GM12878 (cell line): ENCODE measurements around the gene C11orf98. TPM values are rescaled to one million over a fixed set of nuclear protein-coding genes. Genes with fewer than 3 reads are reported as not detected.

Source experiments
- BMI1 ChIP-seq: fragments of 450-650 bp; IDR thresholded peaks from 2 replicates; pipeline ENCODE4 v1.6.1; 2016; ENCODE audit warnings: mild to moderate bottlenecking, moderate library complexity, borderline replicate concordance
- CBFB ChIP-seq: IDR thresholded peaks from 2 replicates; pipeline ENCODE4 v1.6.1; 2016; ENCODE audit warnings: antibody characterized with exemption, low read depth
- CHD1 ChIP-seq: IDR thresholded peaks from 2 replicates; pipeline ENCODE4 v1.6.1; 2012; ENCODE audit warnings: low read depth, low read length, improper control_type of control experiment
- HDAC2 ChIP-seq: fragments of 200-600 bp; sonication (generic); IDR thresholded peaks from 2 replicates; pipeline ENCODE4 v1.6.1; 2017
- HDAC6 ChIP-seq: fragments of 200-600 bp; sonication (generic); IDR thresholded peaks from one replicate; pipeline ENCODE4 v1.8.0; 2017; ENCODE audit warnings: antibody characterized with exemption; ENCODE audit not compliant: unreplicated experiment
- HDGF ChIP-seq: fragments of 450-650 bp; IDR thresholded peaks from 2 replicates; pipeline ENCODE4 v1.6.1; 2016; ENCODE audit warnings: antibody characterized with exemption
- IKZF1 ChIP-seq: fragments of 450-650 bp; conservative IDR thresholded peaks from 2 replicates; pipeline ENCODE4 v1.6.1; 2017; ENCODE audit warnings: antibody characterized with exemption, mild to moderate bottlenecking
- JUNB ChIP-seq: IDR thresholded peaks from 2 replicates; pipeline ENCODE4 v1.6.1; 2016; ENCODE audit warnings: antibody characterized with exemption, mild to moderate bottlenecking
- KAT2A ChIP-seq: conservative IDR thresholded peaks from 2 replicates; pipeline ENCODE4 v1.6.1; 2011; ENCODE audit warnings: low read depth, low read length; ENCODE audit not compliant: control insufficient read depth
- MTA2 ChIP-seq: fragments of 450-650 bp; IDR thresholded peaks from 2 replicates; pipeline ENCODE4 v1.6.1; 2016; ENCODE audit warnings: low read depth, mild to moderate bottlenecking, moderate library complexity
- NR2C1 ChIP-seq: fragments of 450-650 bp; IDR thresholded peaks from 2 replicates; pipeline ENCODE4 v1.6.1; 2017; ENCODE audit warnings: antibody characterized with exemption, mild to moderate bottlenecking, moderate library complexity
- NR2C2 ChIP-seq: IDR thresholded peaks from 2 replicates; pipeline ENCODE4 v1.6.1; 2011; ENCODE audit warnings: borderline replicate concordance, low read depth; ENCODE audit not compliant: control insufficient read depth, insufficient read length
- NR2F1 ChIP-seq: fragments of 450-650 bp; conservative IDR thresholded peaks from 2 replicates; pipeline ENCODE4 v1.6.1; 2017; ENCODE audit warnings: mild to moderate bottlenecking
- NRF1 ChIP-seq: conservative IDR thresholded peaks from 2 replicates; pipeline ENCODE4 v1.6.1; 2011; ENCODE audit warnings: mild to moderate bottlenecking, low read depth, low read length, improper control_type of control experiment
- PAX5 ChIP-seq: IDR thresholded peaks from 2 replicates; pipeline ENCODE4 v1.6.1; 2011; ENCODE audit warnings: low read depth, low read length, borderline replicate concordance
- PAX8 ChIP-seq: fragments of 450-650 bp; IDR thresholded peaks from 2 replicates; pipeline ENCODE4 v1.6.1; 2017; ENCODE audit warnings: mild to moderate bottlenecking, moderate library complexity
- PKNOX1 ChIP-seq: fragments of 450-650 bp; IDR thresholded peaks from 2 replicates; pipeline ENCODE4 v1.6.1; 2016; ENCODE audit warnings: mild to moderate bottlenecking
- RFX5 ChIP-seq: IDR thresholded peaks from 2 replicates; pipeline ENCODE4 v1.6.1; 2011; ENCODE audit warnings: low read depth, low read length, improper control_type of control experiment
- SIX5 ChIP-seq: IDR thresholded peaks from 2 replicates; pipeline ENCODE4 v1.6.1; 2011; ENCODE audit warnings: mild to moderate bottlenecking, low read depth, low read length, moderate library complexity; ENCODE audit not compliant: severe bottlenecking
- STAT1 ChIP-seq: fragments of 450-650 bp; conservative IDR thresholded peaks from 2 replicates; pipeline ENCODE4 v1.6.1; 2014; ENCODE audit warnings: antibody characterized with exemption, mild to moderate bottlenecking
- ZNF207 ChIP-seq: fragments of 450-650 bp; IDR thresholded peaks from 2 replicates; pipeline ENCODE4 v1.6.1; 2014; ENCODE audit warnings: antibody characterized with exemption, mild to moderate bottlenecking, borderline replicate concordance
- ZNF24 ChIP-seq: fragments of 450-650 bp; IDR thresholded peaks from 2 replicates; pipeline ENCODE4 v1.6.1; 2017; ENCODE audit warnings: antibody characterized with exemption, mild to moderate bottlenecking
- ZNF687 ChIP-seq: fragments of 450-650 bp; IDR thresholded peaks from 2 replicates; pipeline ENCODE4 v1.6.1; 2017; ENCODE audit warnings: mild to moderate bottlenecking, moderate library complexity
- polyA plus RNA-seq, 11 experiments: library from polyadenylated mRNA; depleted of rRNA in 4 of 11; unstranded in 6 of 11; stranded (reverse) in 5 of 11; fragments of >200 nt; fragmentation: Nextera tagmentation in 4 of 11; fragmentation: Illumina TruSeq in 1 of 11; extraction: Ambion mirVana in 4 of 11; extraction: Trizol in 1 of 11; gene quantifications; 1 replicate in 1 of 11; 2 replicates in 10 of 11; pipeline versions ENCODE4 v1.2.1 to v1.2.3, GENCODE V29; 2011 to 2016; ENCODE audit warnings: inconsistent platforms in 2 of 11, missing spikeins in 2 of 11, low read depth in 1 of 11
- total RNA-seq, 4 experiments: library from RNA; depleted of rRNA in 3 of 4; stranded (reverse); fragments of >200 nt in 3 of 4; fragmentation: Illumina TruSeq in 1 of 4; extraction: Trizol in 1 of 4; gene quantifications; 2 replicates each; pipeline versions ENCODE4 v1.2.1 to v1.2.3, GENCODE V29; 2013 to 2021
- TF ChIP-seq, protein P1 (sequence below): fragments of 150-350 bp; IDR thresholded peaks from 2 replicates; pipeline ENCODE4 v1.6.1; 2016; ENCODE audit warnings: low read depth, low read length

Gene C11orf98
- total and polyA plus RNA-seq, 10 of the 15 experiments (the other 5 are each of a cell fraction or from before 2014, with no cell fraction given): 62.5 to 270 (median 162) TPM

DNA sequence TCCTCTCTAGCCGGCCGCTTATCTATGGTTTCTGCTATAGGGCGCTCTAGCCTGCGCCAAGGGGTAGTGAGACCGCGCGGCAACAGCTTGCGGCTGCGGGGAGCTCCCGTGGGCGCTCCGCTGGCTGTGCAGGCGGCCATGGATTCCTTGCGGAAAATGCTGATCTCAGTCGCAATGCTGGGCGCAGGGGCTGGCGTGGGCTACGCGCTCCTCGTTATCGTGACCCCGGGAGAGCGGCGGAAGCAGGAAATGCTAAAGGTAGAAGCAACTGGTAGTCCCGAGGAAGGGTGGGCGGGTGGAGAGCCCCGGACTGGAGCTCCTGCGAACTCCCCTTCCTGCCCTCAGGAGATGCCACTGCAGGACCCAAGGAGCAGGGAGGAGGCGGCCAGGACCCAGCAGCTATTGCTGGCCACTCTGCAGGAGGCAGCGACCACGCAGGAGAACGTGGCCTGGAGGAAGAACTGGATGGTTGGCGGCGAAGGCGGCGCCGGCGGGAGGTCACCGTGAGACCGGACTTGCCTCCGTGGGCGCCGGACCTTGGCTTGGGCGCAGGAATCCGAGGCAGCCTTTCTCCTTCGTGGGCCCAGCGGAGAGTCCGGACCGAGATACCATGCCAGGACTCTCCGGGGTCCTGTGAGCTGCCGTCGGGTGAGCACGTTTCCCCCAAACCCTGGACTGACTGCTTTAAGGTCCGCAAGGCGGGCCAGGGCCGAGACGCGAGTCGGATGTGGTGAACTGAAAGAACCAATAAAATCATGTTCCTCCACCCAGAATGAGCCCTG, 6.8 kb upstream of the C11orf98 start, which contains the start of the genes LBHD1 and UQCC3 (continued):
- TF ChIP-seq ZNF24: 0 out of 2 replicates have a peak, but pooled peaks have one; percentile 10
- TF ChIP-seq NR2C1: peak; percentile 88
- TF ChIP-seq KAT2A: no peak
- no peak for TF ChIP-seq BMI1
- TF ChIP-seq NR2C2: no peak
- TF ChIP-seq NR2F1: peak; percentile 73
- TF ChIP-seq ZNF687: no peak
- 0 out of 2 replicates have a peak, but pooled peaks have one; percentile 15 for TF ChIP-seq PAX5
- peak; percentile 36; the same call in 1 of the 2 replicates for TF ChIP-seq PKNOX1
- TF ChIP-seq JUNB: no peak
- no peak for TF ChIP-seq PAX8
- 0 out of 2 replicates have a peak, but pooled peaks have one; percentile 59 for TF ChIP-seq HDGF
- TF ChIP-seq, protein P1, sequence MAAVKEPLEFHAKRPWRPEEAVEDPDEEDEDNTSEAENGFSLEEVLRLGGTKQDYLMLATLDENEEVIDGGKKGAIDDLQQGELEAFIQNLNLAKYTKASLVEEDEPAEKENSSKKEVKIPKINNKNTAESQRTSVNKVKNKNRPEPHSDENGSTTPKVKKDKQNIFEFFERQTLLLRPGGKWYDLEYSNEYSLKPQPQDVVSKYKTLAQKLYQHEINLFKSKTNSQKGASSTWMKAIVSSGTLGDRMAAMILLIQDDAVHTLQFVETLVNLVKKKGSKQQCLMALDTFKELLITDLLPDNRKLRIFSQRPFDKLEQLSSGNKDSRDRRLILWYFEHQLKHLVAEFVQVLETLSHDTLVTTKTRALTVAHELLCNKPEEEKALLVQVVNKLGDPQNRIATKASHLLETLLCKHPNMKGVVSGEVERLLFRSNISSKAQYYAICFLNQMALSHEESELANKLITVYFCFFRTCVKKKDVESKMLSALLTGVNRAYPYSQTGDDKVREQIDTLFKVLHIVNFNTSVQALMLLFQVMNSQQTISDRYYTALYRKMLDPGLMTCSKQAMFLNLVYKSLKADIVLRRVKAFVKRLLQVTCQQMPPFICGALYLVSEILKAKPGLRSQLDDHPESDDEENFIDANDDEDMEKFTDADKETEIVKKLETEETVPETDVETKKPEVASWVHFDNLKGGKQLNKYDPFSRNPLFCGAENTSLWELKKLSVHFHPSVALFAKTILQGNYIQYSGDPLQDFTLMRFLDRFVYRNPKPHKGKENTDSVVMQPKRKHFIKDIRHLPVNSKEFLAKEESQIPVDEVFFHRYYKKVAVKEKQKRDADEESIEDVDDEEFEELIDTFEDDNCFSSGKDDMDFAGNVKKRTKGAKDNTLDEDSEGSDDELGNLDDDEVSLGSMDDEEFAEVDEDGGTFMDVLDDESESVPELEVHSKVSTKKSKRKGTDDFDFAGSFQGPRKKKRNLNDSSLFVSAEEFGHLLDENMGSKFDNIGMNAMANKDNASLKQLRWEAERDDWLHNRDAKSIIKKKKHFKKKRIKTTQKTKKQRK: no peak
- peak; percentile 95 for TF ChIP-seq IKZF1
- no peak for TF ChIP-seq SIX5
- TF ChIP-seq ZNF207: peak; percentile 3; the same call in 1 of the 2 replicates
- no peak for TF ChIP-seq NRF1
- no peak for TF ChIP-seq CHD1
- TF ChIP-seq MTA2: 0 out of 2 replicates have a peak, but pooled peaks have one; percentile 36
- TF ChIP-seq STAT1: 0 out of 2 replicates have a peak, but pooled peaks have one; percentile 56
- no peak for TF ChIP-seq HDAC6
- no peak for TF ChIP-seq HDAC2
- TF ChIP-seq RFX5: 0 out of 2 replicates have a peak, but pooled peaks have one; percentile 49
- peak; percentile 84 for TF ChIP-seq CBFB
